Measurements from ENCODE around the gene GALP. TPM values are rescaled to one million over a fixed set of nuclear protein-coding genes. Genes with fewer than 3 reads are reported as not detected.
"Not testable (repeated sequence)": the region's sequence is repeated elsewhere in the genome, so short reads cannot be mapped to it uniquely, and the experiment has no call there.

GALP gene
- not detected in 2 replicates for total RNA-seq (2014; rRNA removed; shearing (Covaris generic))

GRCh38 chr19:56175861-56176307, at the start of gene GALP:
Gene GALP (plus strand): TSS chr19:56176008. CDS start chr19:56177109, 1,101 bp downstream.
- not testable (repeated sequence) for DNase-seq (ENCODE audit: low read depth)

DNA sequence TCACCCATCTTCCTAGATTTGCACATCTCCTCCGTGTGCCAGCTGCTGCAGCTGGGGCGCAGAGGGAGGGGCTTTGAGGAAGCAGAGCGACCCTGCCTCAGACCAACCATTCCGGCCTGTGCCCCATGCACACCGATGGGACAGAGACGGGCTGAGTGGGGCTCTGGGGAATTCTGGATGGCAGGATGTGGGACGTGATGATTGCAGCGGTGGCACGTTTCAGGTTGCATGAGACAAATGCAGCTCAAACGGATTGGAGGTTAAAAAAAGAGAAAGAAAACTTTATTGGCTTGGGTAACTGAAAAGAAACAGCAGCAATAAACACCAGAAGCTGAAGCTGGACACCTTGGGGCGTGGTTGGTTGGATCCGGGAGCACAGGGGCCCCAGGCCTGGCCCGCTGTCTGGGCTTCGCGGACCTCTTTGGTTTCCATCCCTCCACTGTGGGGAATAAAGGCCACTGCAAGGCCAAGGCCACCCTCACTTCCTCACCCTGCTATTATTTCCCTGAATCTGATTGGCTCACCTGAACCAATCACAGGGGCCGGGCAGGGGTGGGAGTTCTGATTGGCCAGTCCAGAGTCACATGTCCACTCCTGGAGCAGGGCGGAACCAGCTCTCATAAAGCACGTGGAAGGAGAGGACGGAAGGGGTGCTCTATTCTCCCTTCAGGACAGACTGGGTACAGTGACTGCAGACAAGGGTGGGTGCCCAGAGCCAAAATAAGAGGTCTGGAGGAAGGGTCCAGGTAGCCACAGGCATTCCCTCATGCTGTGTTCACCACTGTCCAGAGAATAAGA, 48.6 kb upstream of the GALP start:
- no peak for DNase-seq (ENCODE audit: low read depth)

GRCh38 chr19:56130006-56130405, 45.8 kb upstream of the GALP start:
- DNase-seq (ENCODE audit: low read depth), result no peak

DNA sequence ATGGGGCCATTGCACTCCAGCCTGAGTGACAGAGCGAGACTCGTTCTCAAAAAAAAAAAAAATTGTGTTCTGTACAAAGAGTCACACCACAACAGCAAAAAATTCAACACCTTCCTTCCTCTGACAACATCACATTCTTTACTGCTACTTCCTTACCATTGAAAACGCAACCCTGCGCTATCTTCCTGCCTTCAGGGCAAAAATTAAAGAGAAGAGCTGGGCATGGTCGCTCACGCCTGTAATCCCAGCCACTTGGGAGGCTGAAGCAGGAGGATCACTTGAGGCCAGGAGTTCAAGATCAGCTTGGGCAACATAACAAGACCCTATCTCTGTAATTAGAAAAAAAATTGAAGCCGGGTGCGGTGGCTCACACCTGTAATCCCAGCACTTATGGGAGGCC, 44.2 kb upstream of the GALP start:
- no peak for DNase-seq (ENCODE audit: low read depth)

- DNase-seq (ENCODE audit: low read depth), result no peak
Measured at GRCh38 chr19:56132316-56132822, 43.4 kb upstream of the GALP start.

- DNase-seq (ENCODE audit: low read depth), result peak; percentile 54
Measured at GRCh38 chr19:56133858-56134653, 41.8 kb upstream of the GALP start.

GRCh38 chr19:56134654-56134921, 41.2 kb upstream of the GALP start:
- DNase-seq (ENCODE audit: low read depth), result no peak

DNA sequence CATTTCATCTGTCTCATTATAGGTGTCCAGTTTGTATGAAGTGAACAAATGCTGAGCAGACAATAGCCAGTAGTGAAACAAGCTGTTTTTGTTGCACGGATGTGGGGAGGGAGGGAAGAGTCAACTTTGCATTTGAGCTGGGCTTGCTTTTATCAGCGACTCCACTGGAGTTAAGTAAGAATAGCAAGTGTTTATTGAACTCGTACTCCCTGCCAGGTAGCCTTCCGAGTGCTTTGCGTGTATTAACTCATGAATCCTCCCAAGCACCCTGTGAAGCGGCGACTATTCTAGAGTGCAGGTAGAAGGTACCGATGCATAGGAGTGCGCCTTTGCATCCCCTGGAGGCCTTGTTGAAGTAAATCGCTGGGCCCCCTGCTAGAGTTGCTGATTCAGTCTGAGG, 39.4 kb upstream of the GALP start:
- no peak for DNase-seq (ENCODE audit: low read depth)

DNA sequence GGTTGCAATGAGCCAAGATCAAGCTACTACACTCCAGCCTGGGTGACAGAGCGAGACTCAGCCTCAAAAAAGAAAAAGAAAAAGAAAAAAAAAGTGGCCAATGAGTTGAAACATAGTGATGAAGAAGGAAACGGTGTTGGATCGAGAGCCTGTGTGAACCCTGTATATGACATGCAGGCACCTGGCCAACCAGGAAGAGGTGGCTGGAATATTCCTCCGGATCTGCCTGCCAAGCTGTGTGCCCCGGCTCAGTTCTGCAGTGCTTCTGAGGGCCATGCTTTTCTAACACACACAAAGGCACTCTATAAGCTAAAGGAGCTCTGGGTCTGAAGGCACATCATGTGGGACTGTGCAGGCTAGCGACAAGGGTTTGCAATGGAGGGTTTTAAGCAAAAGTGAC, 38.4 kb upstream of the GALP start:
- no peak for DNase-seq (ENCODE audit: low read depth)

- DNase-seq (ENCODE audit: low read depth), result no peak
Measured at GRCh38 chr19:56138069-56138468, 37.7 kb upstream of the GALP start.

DNA sequence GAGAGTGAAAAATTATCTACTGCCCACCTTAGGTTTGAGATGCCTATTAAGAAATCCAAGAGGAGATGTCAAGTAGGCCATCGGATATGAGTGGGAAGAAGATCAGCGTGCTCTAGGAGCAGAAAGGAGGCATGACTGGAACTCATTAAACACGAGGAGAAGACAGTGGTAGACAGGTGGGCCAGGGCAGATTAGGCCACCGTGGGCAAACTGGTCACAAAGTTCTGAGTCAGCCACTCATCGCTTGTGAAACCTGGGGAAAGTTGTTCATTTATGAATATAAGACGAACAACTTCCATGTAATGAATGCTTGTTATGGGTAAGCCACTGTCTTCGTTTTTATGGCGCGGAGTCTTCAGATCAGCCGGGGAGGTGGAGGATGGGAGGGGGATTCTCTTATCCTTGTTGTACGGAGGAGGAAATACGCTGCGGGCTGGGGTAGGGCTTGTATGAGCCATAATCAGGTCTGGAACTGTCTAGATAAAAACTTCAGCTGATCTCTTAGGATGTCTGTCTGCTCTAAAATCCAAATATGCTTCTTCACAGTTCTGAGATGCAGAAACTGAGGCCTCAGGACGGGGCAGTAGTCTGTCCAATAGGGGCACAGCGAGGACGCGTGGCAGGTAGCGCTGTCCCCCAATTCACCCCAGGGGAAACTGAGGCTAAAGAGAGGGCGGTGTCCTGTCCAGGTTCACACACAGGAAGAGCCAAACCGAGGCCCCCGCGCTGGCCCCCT, 35.8 kb upstream of the GALP start:
- DNase-seq (ENCODE audit: low read depth), result no peak

GRCh38 chr19:56140583-56141416, 35.0 kb upstream of the GALP start, which contains the start of gene ZNF444:
Gene ZNF444 (plus strand): TSS chr19:56141287. CDS start chr19:56146912, 5,625 bp downstream.
- DNase-seq (ENCODE audit: low read depth), result peak; percentile 99

DNA sequence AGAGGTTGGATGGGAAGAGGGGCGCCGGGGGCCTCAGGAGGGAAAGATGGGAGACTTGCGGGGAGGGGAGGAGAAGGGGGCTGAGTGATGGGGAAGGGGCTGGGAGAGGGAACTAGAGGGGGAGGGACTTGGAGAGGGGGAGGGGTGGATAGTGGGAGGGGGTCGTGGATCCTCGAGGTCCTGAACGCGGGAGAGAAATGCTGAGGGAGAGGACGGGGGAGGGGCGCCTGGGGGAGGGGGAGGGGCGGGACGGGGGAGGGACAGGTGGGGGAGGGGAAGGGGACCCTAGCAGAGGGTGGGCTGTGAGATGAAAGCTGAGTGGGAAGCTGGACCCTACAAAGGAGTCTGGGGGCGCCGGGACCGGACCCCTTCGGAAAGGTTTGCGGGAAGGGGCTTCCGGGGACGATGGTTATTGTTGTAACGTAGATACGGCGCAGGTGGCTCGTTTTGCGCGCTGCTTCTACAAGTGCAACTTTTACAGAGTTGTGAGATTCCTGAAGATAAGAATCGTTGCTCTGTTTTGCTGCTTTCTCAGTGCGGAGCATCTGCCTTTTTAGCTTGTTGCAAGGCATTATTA, 34.3 kb upstream of the GALP start:
- no peak for DNase-seq (ENCODE audit: low read depth)

DNA sequence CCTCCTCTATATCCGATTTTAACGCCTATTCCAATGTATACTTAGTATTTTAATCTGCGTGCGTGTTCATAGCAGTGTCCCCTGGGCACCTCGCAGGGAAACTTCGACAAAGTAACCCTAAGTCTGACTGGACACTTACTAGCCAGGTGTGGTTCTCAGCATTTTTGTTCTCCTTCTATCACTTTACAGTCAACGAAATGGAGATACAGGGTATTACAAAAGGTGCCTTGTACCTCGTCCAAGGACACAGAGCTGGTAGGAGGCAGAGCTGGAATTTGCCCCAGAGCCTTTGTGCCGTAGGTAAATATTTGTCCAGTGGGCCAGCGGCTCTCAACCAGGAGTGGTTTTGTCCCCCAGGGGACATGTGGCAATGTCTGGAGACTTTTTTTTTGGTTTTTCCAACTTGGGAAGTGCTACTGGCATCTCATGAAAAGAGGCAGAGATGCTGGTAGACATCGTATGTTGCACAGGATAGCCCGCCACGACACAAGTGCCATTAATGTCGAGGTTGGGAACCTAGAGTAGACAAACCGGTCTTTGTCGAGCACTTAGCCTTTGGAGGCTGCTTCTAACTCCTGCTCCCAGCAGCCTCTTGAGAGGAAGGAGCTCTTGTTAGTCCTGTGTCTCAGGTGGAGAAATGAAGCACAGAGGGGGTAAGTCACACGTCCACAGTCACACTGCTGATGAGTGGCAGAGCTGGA, 33.6 kb upstream of the GALP start:
- no peak for DNase-seq (ENCODE audit: low read depth)

DNA sequence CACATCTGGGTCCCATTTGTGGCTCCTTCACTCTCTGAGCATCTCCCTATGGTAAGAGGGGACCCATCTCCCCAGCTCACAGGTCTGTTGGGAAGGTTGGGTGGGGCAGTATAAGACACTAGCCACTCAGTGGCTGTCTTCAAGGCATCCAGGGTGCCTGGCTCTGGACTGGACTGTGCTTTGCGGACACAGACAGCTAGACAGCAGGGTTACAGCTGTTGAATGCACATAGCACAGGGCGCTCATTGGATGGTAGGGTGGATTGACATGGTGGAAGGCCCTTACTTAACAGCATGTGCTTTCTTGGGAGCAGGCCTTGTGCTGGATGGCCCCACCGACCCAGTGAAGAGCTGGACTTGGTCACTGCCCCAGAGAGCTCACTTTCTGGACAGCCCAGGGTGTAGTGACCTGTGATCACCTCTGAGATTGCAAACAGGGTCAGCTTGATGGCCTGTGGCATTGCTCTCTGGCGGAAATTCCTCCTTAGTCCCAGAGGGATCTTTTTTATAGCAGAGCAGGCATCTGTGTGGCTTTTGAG, 32.8 kb upstream of the GALP start:
- DNase-seq (ENCODE audit: low read depth), result no peak

GRCh38 chr19:56144376-56144775, 31.4 kb upstream of the GALP start:
- no peak for DNase-seq (ENCODE audit: low read depth)

GRCh38 chr19:56144831-56145230, 31.0 kb upstream of the GALP start:
- no peak for DNase-seq (ENCODE audit: low read depth)

GRCh38 chr19:56145698-56146097, 30.1 kb upstream of the GALP start:
- no peak for DNase-seq (ENCODE audit: low read depth)

DNA sequence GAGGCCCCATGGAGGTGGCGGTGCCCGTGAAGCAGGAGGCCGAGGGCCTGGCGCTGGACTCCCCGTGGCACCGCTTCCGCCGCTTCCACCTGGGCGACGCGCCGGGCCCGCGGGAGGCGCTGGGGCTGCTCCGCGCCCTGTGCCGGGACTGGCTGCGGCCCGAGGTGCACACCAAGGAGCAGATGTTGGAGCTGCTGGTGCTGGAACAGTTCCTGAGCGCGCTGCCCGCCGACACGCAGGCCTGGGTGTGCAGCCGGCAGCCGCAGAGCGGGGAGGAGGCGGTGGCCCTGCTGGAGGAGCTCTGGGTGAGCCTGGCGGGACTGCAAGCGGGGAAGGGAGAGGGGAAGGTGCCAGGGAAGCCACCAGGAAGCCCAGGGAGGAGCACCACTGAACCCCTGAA, 28.9 kb upstream of the GALP start:
- DNase-seq (ENCODE audit: low read depth), result no peak

DNA sequence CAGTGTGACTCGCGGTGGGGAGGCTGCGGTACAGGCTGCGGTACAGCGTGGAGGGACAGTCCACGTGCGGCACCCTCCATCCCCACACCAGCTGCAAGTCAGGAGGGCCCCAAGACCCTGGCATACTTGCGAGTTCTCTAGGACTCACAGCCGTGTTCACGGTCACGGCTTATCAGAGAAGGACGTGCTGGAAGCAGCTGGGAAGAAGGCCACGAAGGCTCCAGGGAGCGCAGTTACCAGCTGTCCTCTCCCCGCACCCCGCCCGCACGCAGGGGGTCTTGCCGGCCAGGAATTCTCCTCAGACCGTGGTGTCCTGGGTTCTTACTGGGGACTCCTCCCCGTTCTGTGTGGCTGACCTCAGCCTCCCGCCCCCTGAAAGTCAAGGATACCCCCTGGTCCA, 28.5 kb upstream of the GALP start:
- DNase-seq (ENCODE audit: low read depth), result no peak

Data from M059J (cell line).